Keratinocyte (primary cell): ENCODE results near the gene BOK. TPM values are rescaled to one million over a fixed set of nuclear protein-coding genes. Genes with fewer than 3 reads are reported as not detected.
A peak's percentile ranks its signal among the peaks of the same experiment; 100 is the strongest.

ENCODE experiments used
- DNase-seq: peaks from one replicate; pipeline ENCODE4 v3.0.0-alpha.2; 2011; ENCODE audit warnings: low read depth, missing footprints, low spot score
- FAIRE-seq: peaks from 2 replicates; lab custom pipeline; 2011; peaks lifted over from hg19 to GRCh38; lab: Jason Lieb, UNC
- H2AFZ ChIP-seq: 2 replicates; pipeline ENCODE4 v1.6.0; 2012; ENCODE audit warnings: low read length, control low read depth, inconsistent platforms; ENCODE audit not compliant: control insufficient read depth
- H3K27ac ChIP-seq: 2 replicates; pipeline ENCODE4 v1.5.1; 2011; ENCODE audit warnings: low read length; ENCODE audit not compliant: control insufficient read depth, insufficient read depth
- H3K27me3 ChIP-seq: 3 replicates; pipeline ENCODE4 v1.6.0; 2011; ENCODE audit warnings: low read length; ENCODE audit not compliant: control insufficient read depth, insufficient read depth; ENCODE audit errors: extremely low read depth
- H3K36me3 ChIP-seq, 2 experiments: 2 replicates in 1 of 2; 3 replicates in 1 of 2; pipeline ENCODE4 v1.5.1; 2011; ENCODE audit warnings: low read length in 2 of 2, mild to moderate bottlenecking in 1 of 2; ENCODE audit not compliant: control insufficient read depth in 2 of 2, insufficient read depth in 2 of 2; ENCODE audit errors: extremely low read depth in 1 of 2
- H3K4me1 ChIP-seq: 3 replicates; pipeline ENCODE4 v1.5.1; 2011; ENCODE audit warnings: low read length; ENCODE audit not compliant: control insufficient read depth, insufficient read depth; ENCODE audit errors: extremely low read depth
- H3K4me2 ChIP-seq: 3 replicates; pipeline ENCODE4 v1.6.0; 2011; ENCODE audit warnings: low read depth, low read length; ENCODE audit not compliant: control insufficient read depth, insufficient read depth; ENCODE audit errors: extremely low read depth
- H3K4me3 ChIP-seq, 3 experiments: fragments of 200-600 bp in 1 of 3; sonication (generic) in 1 of 3; 2 replicates in 2 of 3; 3 replicates in 1 of 3; pipeline ENCODE4 v1.5.1; 2011 to 2016; ENCODE audit warnings: low read length in 3 of 3, mild to moderate bottlenecking in 3 of 3, control low read depth in 2 of 3, inconsistent platforms in 1 of 3, low read depth in 1 of 3, mixed read lengths in 1 of 3, mixed run types in 1 of 3, moderate library complexity in 1 of 3; ENCODE audit not compliant: control insufficient read depth in 2 of 3, insufficient read depth in 2 of 3; ENCODE audit errors: extremely low read depth in 1 of 3
- H3K79me2 ChIP-seq: 2 replicates; pipeline ENCODE4 v1.6.0; 2012; ENCODE audit warnings: low read length; ENCODE audit not compliant: control insufficient read depth, insufficient read depth
- H3K9ac ChIP-seq: 3 replicates; pipeline ENCODE4 v1.6.0; 2011; ENCODE audit warnings: low read length; ENCODE audit not compliant: control insufficient read depth, insufficient read depth; ENCODE audit errors: extremely low read depth
- H3K9me1 ChIP-seq: 3 replicates; pipeline ENCODE4 v1.6.0; 2011; ENCODE audit warnings: low read length; ENCODE audit not compliant: control insufficient read depth, insufficient read depth; ENCODE audit errors: extremely low read depth
- H3K9me3 ChIP-seq: 2 replicates; pipeline ENCODE4 v1.5.1; 2012; ENCODE audit warnings: low read depth, low read length; ENCODE audit not compliant: control insufficient read depth
- H4K20me1 ChIP-seq: 3 replicates; pipeline ENCODE4 v1.6.0; 2011; ENCODE audit warnings: low read length; ENCODE audit not compliant: control insufficient read depth, insufficient read depth; ENCODE audit errors: extremely low read depth
- CTCF ChIP-seq, 3 experiments: IDR thresholded peaks in 1 of 3; conservative IDR thresholded peaks in 1 of 3; optimal IDR thresholded peaks in 1 of 3; 2 replicates in 2 of 3; 3 replicates in 1 of 3; pipeline versions ENCODE3 to v1.5.1; 2011; ENCODE audit warnings: low read length in 3 of 3, mild to moderate bottlenecking in 3 of 3, moderate library complexity in 2 of 3, control low read depth in 1 of 3, inconsistent platforms in 1 of 3; ENCODE audit not compliant: insufficient read depth in 2 of 3; ENCODE audit errors: extremely low read depth in 1 of 3
- EZH2 ChIP-seq: IDR thresholded peaks from one replicate; pipeline ENCODE4 v1.6.1; 2012; ENCODE audit warnings: inconsistent platforms, mild to moderate bottlenecking, low read length, moderate library complexity
- dilution Hi-C: fragments of 300-500 bp; cut with MboI; formaldehyde crosslinking; loops from one replicate; pipeline ENCODE4 v1.7.0; 2020; ENCODE audit warnings: low sequenced_read_pairs; ENCODE audit not compliant: extremely low pct_ligation_motif_present
- polyA plus RNA-seq, 5 experiments: library from polyadenylated mRNA; depleted of rRNA in 3 of 5; stranded (reverse) in 3 of 5; stranded (forward) in 1 of 5; unstranded in 1 of 5; fragments of >200 nt; gene quantifications; 1 replicate in 1 of 5; 2 replicates in 3 of 5; 3 replicates in 1 of 5; pipeline versions ENCODE4 v1.2.1 to v1.2.3, GENCODE V29; 2011 to 2012; ENCODE audit warnings: missing spikeins in 2 of 5, low read depth in 1 of 5, low replicate concordance in 1 of 5

The BOK gene
- polyA plus RNA-seq, 1 donor (not counting 4 experiments of a cell fraction or from before 2014, with no cell fraction given), result 15.4 TPM

- Histone ChIP-seq H4K20me1 (no peaks in the 10 kb centered on the region), H3K4me3 (no peak overlapping the region), H3K27me3 (peaks cover 15% of the 10 kb centered on the region), H3K27ac (no peak overlapping the region), H3K9me3 (no peaks in the 10 kb centered on the region), H3K36me3 (no peaks in the 10 kb centered on the region), H3K9me1 (peaks cover 2% of the 10 kb centered on the region), H3K4me2 (no peak overlapping the region), H3K9ac (no peak overlapping the region), H2AFZ (no peak overlapping the region), H3K4me1 (peaks cover 23% of the 10 kb centered on the region), H3K79me2 (no peaks in the 10 kb centered on the region)
- FAIRE-seq (no peak), DNase-seq (no peak)
- TF ChIP-seq CTCF (optimal IDR thresholded peaks at IDR 0.05 in 1 of 3, IDR thresholded peaks at IDR 0.05 in 1 of 3, conservative IDR thresholded peaks at IDR 0.05 in 1 of 3; ENCODE audit: extremely low read depth in 1 of 3, insufficient read depth in 2 of 3, low read length in 3 of 3), result no peak
- no peak for TF ChIP-seq EZH2
- dilution Hi-C loops, result no loop called here
Observed at GRCh38 chr2:241542278-241542605, 16.3 kb upstream of the BOK start.

- H3K9me3 ChIP-seq, result no peaks in the 10 kb centered on the region
- no peaks in the 10 kb centered on the region for H3K79me2 ChIP-seq
- H4K20me1 ChIP-seq, result no peaks in the 10 kb centered on the region
- peaks cover 2% of the 10 kb centered on the region for H3K9me1 ChIP-seq
- no peak overlapping the region for H3K4me3 ChIP-seq
- peak overlapping the region; percentile 33 for H2AFZ ChIP-seq
- FAIRE-seq, result peak; percentile 9
- no peak overlapping the region for H3K27ac ChIP-seq
- H3K4me2 ChIP-seq, result peak overlapping the region; percentile 49
- H3K36me3 ChIP-seq, result no peaks in the 10 kb centered on the region
- dilution Hi-C loops, result no loop called here
- DNase-seq, result no peak
- peaks cover 15% of the 10 kb centered on the region for H3K27me3 ChIP-seq
- TF ChIP-seq CTCF (optimal IDR thresholded peaks at IDR 0.05 in 1 of 3, IDR thresholded peaks at IDR 0.05 in 1 of 3, conservative IDR thresholded peaks at IDR 0.05 in 1 of 3; ENCODE audit: extremely low read depth in 1 of 3, insufficient read depth in 2 of 3, low read length in 3 of 3) (no peak), EZH2 (no peak)
- peaks cover 37% of the 10 kb centered on the region for H3K4me1 ChIP-seq
- H3K9ac ChIP-seq, result no peak overlapping the region
Observed at GRCh38 chr2:241545106-241545505, 13.4 kb upstream of the BOK start.
